ENCODE data around the gene KCND1.
"Not testable (repeated sequence)": the region's sequence is repeated elsewhere in the genome, so short reads cannot be mapped to it uniquely, and the experiment has no call there.

The KCND1 gene

GRCh38 chrX:48983896-48984295 is 12.3 kb upstream of the KCND1 start:
- no peak overlapping the region for H3K4me3 Mint-ChIP-seq
- no peaks in the 10 kb centered on the region for H3K4me1 Mint-ChIP-seq
- H3K9me3 Mint-ChIP-seq: no peaks in the 10 kb centered on the region
- ATAC-seq (no peak), DNase-seq (no peak)
- H3K27ac Mint-ChIP-seq: no peak overlapping the region
- H3K36me3 Mint-ChIP-seq (ENCODE audit: low read depth): peaks cover 23% of the 10 kb centered on the region
- H3K27me3 Mint-ChIP-seq: no peaks in the 10 kb centered on the region

DNA sequence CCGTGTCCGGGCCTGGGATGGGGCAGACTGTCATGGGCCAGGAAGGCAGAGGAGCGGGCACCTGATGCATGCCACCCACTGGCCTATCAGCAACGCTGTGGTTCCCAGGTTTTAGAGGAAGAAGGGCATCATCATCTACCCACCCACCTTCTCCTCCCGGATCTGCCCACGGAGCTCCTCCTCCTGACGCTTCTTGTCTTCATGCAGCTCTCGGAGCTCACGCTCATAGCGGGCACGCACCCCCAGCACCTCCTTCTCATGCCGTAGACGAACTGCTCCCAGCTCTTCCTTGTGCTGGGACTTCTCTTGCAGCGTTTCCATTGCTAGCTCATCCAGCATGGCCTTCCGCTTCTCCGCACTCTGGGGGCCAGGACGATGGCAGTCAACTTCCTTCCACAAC is 11.4 kb upstream of the KCND1 start:
- no peaks in the 10 kb centered on the region for H3K27me3 Mint-ChIP-seq
- DNase-seq: no peak
- no peak overlapping the region for H3K27ac Mint-ChIP-seq
- H3K9me3 Mint-ChIP-seq: no peaks in the 10 kb centered on the region
- H3K4me3 Mint-ChIP-seq: no peak overlapping the region
- H3K36me3 Mint-ChIP-seq (ENCODE audit: low read depth): peaks cover 22% of the 10 kb centered on the region
- no peaks in the 10 kb centered on the region for H3K4me1 Mint-ChIP-seq
- ATAC-seq: no peak

- peaks cover 24% of the 10 kb centered on the region for H3K36me3 Mint-ChIP-seq (ENCODE audit: low read depth)
- H3K4me1 Mint-ChIP-seq: no peaks in the 10 kb centered on the region
- DNase-seq: no peak
Observed at GRCh38 chrX:48981178-48981577, 9.5 kb upstream of the KCND1 start.

GRCh38 chrX:48980341-48980740 is 8.7 kb upstream of the KCND1 start:
- H3K27ac Mint-ChIP-seq: not testable (repeated sequence)
- H3K36me3 Mint-ChIP-seq (ENCODE audit: low read depth): peaks cover 24% of the 10 kb centered on the region

More at GRCh38 chrX:48981178-48981577, 9.5 kb upstream of the KCND1 start:
- Mint-ChIP-seq H3K9me3 (no peaks in the 10 kb centered on the region), H3K27me3 (no peaks in the 10 kb centered on the region), H3K27ac (no peak overlapping the region), H3K4me3 (no peak overlapping the region)
- no peak for ATAC-seq

GRCh38 chrX:48978226-48978625 is 6.6 kb upstream of the KCND1 start:
- no peak overlapping the region for H3K27ac Mint-ChIP-seq
- no peaks in the 10 kb centered on the region for H3K27me3 Mint-ChIP-seq
- peaks cover 2% of the 10 kb centered on the region for H3K4me1 Mint-ChIP-seq

More at GRCh38 chrX:48980341-48980740, 8.7 kb upstream of the KCND1 start:
- H3K9me3 Mint-ChIP-seq, H3K27me3 Mint-ChIP-seq, DNase-seq, H3K4me3 Mint-ChIP-seq, H3K4me1 Mint-ChIP-seq, ATAC-seq: not testable (repeated sequence)

GRCh38 chrX:48976086-48976485 is 4.4 kb upstream of the KCND1 start:
- Mint-ChIP-seq H3K4me1 (peaks cover 17% of the 10 kb centered on the region), H3K27me3 (no peaks in the 10 kb centered on the region), H3K4me3 (no peak overlapping the region), H3K9me3 (no peaks in the 10 kb centered on the region), H3K27ac (no peak overlapping the region), H3K36me3 (ENCODE audit: low read depth) (peaks cover 25% of the 10 kb centered on the region)
- ATAC-seq: no peak
- no peak for DNase-seq

More at GRCh38 chrX:48978226-48978625, 6.6 kb upstream of the KCND1 start:
- H3K4me3 Mint-ChIP-seq: no peak overlapping the region
- no peaks in the 10 kb centered on the region for H3K9me3 Mint-ChIP-seq
- ATAC-seq: no peak
- H3K36me3 Mint-ChIP-seq (ENCODE audit: low read depth): peaks cover 22% of the 10 kb centered on the region
- no peak for DNase-seq

DNA sequence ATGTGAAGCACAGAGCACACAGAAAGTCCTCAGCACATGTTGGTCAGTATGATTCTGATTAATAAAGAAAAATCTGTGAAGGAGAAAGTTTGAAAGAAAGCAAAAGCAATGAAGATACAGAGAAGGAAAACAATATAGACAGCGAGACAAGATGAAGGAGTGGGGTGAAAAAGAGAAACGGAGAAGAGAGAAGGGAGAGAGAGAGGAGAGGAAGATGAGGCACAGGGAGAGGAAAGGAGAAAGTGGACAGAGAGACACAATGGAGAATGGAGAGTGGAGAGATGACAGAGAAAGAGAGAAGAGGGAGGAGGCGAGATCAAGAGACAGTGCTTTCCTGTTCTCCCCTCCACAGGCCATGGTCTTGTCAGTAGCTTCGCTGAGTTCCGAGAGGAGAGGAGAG is 3.9 kb upstream of the KCND1 start:
- no peak for ATAC-seq
- Mint-ChIP-seq H3K4me3 (no peak overlapping the region), H3K4me1 (peaks cover 17% of the 10 kb centered on the region), H3K9me3 (no peaks in the 10 kb centered on the region), H3K27ac (no peak overlapping the region), H3K27me3 (no peaks in the 10 kb centered on the region), H3K36me3 (ENCODE audit: low read depth) (peaks cover 23% of the 10 kb centered on the region)
- DNase-seq: no peak

GRCh38 chrX:48975041-48975440 is 3.4 kb upstream of the KCND1 start:
- H3K4me1 Mint-ChIP-seq: peaks cover 17% of the 10 kb centered on the region
- ATAC-seq: no peak
- H3K4me3 Mint-ChIP-seq: no peak overlapping the region
- H3K9me3 Mint-ChIP-seq: no peaks in the 10 kb centered on the region
- no peaks in the 10 kb centered on the region for H3K27me3 Mint-ChIP-seq
- H3K36me3 Mint-ChIP-seq (ENCODE audit: low read depth): peaks cover 20% of the 10 kb centered on the region
- no peak for DNase-seq
- H3K27ac Mint-ChIP-seq: no peak overlapping the region

GRCh38 chrX:48974574-48974973 is 2.9 kb upstream of the KCND1 start:
- Mint-ChIP-seq H3K27ac (no peak overlapping the region), H3K4me3 (no peak overlapping the region), H3K36me3 (ENCODE audit: low read depth) (peaks cover 20% of the 10 kb centered on the region), H3K4me1 (peaks cover 17% of the 10 kb centered on the region), H3K9me3 (no peaks in the 10 kb centered on the region), H3K27me3 (no peaks in the 10 kb centered on the region)
- no peak for DNase-seq
- ATAC-seq: no peak

DNA sequence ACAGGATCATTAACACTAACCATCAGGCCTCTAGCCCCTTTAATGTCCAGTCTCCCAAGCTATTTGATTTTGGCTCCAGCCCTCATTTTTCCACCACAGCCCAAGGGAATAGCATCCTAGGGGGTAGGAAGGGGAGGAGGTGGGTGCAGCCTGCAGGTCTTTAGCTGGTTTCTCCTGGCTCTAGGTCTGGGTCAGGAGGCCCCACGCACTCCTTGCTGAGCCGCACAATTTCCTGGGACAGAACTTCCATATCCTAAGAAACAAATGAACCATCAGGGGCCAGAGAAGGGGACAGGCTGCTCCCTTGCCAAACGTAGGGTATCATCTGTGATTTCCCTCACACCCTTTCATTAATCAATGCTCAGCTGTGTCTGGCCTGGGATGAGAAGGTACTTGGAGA is 2.4 kb upstream of the KCND1 start:
- ATAC-seq: no peak
- H3K4me3 Mint-ChIP-seq: no peak overlapping the region
- no peak for DNase-seq
- H3K9me3 Mint-ChIP-seq: no peaks in the 10 kb centered on the region
- no peaks in the 10 kb centered on the region for H3K27me3 Mint-ChIP-seq
- peaks cover 17% of the 10 kb centered on the region for H3K4me1 Mint-ChIP-seq
- H3K36me3 Mint-ChIP-seq (ENCODE audit: low read depth): peaks cover 20% of the 10 kb centered on the region
- no peak overlapping the region for H3K27ac Mint-ChIP-seq

DNA sequence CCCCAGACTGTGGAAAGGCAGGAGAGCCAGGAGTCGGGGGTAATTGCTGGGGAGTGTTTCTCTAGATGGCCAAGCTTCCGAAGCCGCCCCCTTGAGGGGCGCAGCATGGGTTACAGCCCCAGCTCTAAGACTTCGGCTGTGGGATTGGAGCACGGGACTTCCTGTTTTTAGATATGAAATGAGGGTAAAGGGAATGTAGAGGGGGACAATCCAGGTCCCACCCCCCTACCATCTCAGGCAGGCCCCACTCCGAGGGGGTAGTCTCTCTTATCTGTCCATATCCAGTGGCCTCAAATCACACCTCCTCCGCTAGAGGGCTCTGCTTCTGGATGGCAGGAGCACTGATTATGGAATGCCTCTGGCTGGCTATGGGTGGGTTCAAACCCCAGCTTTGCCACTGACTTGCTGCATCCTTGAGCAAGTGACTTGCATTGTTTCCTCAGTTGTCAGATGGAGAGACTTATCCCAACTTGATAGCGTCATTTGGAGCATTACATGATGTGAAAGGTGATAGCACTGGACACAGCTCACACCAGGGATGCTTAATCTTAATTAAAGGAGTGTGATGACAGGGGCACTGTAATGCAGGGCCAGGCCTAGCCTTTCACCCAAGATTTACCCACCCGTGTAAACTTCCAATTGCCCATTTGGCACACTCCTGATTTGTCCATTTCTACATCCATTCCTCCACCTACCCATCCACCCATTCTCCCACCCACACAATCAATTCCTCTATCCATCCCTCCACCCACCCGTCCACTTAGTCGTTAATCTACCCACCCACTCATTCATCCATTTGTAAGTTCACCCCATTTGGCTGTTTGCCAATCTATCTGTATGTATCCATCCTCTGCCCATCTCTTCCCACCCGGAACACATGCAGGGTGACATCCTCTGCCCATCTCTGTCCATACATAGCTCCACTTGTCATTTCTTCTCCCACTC is 848 bp upstream of the KCND1 start:
- ATAC-seq (peak; percentile 58), DNase-seq (no peak)
- H3K4me1 Mint-ChIP-seq: peaks cover 17% of the 10 kb centered on the region
- no peaks in the 10 kb centered on the region for H3K9me3 Mint-ChIP-seq
- peak overlapping the region; percentile 34 for H3K4me3 Mint-ChIP-seq
- peaks cover 12% of the 10 kb centered on the region for H3K36me3 Mint-ChIP-seq (ENCODE audit: low read depth)
- H3K27me3 Mint-ChIP-seq: no peaks in the 10 kb centered on the region
- H3K27ac Mint-ChIP-seq: no peak overlapping the region

- no peaks in the 10 kb centered on the region for H3K27me3 Mint-ChIP-seq
- DNase-seq (no peak), ATAC-seq (no peak)
- no peaks in the 10 kb centered on the region for H3K9me3 Mint-ChIP-seq
- H3K4me1 Mint-ChIP-seq: peaks cover 17% of the 10 kb centered on the region
- peaks cover 3% of the 10 kb centered on the region for H3K36me3 Mint-ChIP-seq (ENCODE audit: low read depth)
- no peak overlapping the region for H3K27ac Mint-ChIP-seq
- H3K4me3 Mint-ChIP-seq: no peak overlapping the region
Observed at GRCh38 chrX:48969471-48969870, 2.2 kb downstream of the KCND1 start.

DNA sequence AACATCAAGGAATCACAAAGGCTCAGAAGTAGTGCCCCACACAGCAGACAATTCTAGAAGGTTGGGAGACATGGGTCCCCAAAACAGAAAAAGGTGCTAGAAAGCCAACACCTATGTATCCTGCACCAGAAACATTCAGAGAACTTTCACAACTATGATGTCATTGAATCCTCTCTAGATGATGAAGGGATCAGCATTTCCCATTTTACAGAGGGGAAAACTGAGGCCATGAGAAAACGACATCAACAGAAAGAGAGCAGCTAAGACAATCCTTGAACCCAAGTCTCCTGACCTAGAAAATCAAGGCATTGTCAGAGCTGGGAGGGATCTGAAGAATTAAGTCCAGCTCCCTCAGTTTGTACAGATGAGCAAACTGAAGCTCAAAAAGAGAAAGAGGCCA is 3.3 kb downstream of the KCND1 start:
- H3K4me1 Mint-ChIP-seq: peaks cover 16% of the 10 kb centered on the region
- no peaks in the 10 kb centered on the region for H3K9me3 Mint-ChIP-seq
- no peaks in the 10 kb centered on the region for H3K27me3 Mint-ChIP-seq
- peaks cover 3% of the 10 kb centered on the region for H3K36me3 Mint-ChIP-seq (ENCODE audit: low read depth)
- ATAC-seq: no peak
- DNase-seq: no peak
- H3K27ac Mint-ChIP-seq: no peak overlapping the region
- H3K4me3 Mint-ChIP-seq: no peak overlapping the region

- H3K27ac Mint-ChIP-seq: no peak overlapping the region
- no peaks in the 10 kb centered on the region for H3K9me3 Mint-ChIP-seq
- DNase-seq (no peak), ATAC-seq (no peak)
- H3K36me3 Mint-ChIP-seq (ENCODE audit: low read depth): no peaks in the 10 kb centered on the region
- H3K4me1 Mint-ChIP-seq: peaks cover 3% of the 10 kb centered on the region
- H3K4me3 Mint-ChIP-seq: no peak overlapping the region
- no peaks in the 10 kb centered on the region for H3K27me3 Mint-ChIP-seq
Observed at GRCh38 chrX:48966796-48967579, 4.7 kb downstream of the KCND1 start.

GRCh38 chrX:48965959-48966358 is 5.7 kb downstream of the KCND1 start:
- no peak for ATAC-seq
- no peak for DNase-seq
- Mint-ChIP-seq H3K9me3 (no peaks in the 10 kb centered on the region), H3K27ac (no peak overlapping the region), H3K27me3 (no peaks in the 10 kb centered on the region), H3K4me3 (no peak overlapping the region), H3K36me3 (ENCODE audit: low read depth) (no peaks in the 10 kb centered on the region), H3K4me1 (no peaks in the 10 kb centered on the region)
